Astrocyte (in vitro differentiated cells and primary cell): ENCODE results near the gene SRCIN1. TPM values are rescaled to one million over a fixed set of nuclear protein-coding genes. Genes with fewer than 3 reads are reported as not detected.

ENCODE experiments used
- DNase-seq: peaks from one replicate; pipeline ENCODE4 v3.0.0-alpha.2; 2010; ENCODE audit warnings: low read depth
- FAIRE-seq: peaks from 2 replicates; lab custom pipeline; 2011; peaks lifted over from hg19 to GRCh38; lab: Jason Lieb, UNC
- H2AFZ ChIP-seq: 2 replicates; pipeline ENCODE4 v1.6.0; 2012; ENCODE audit warnings: low read depth, low read length, inconsistent platforms
- H3K27ac ChIP-seq: 2 replicates; pipeline ENCODE4 v1.5.1; 2011; ENCODE audit warnings: low read depth, low read length, inconsistent platforms
- H3K27me3 ChIP-seq: 2 replicates; pipeline ENCODE4 v1.6.0; 2011; ENCODE audit warnings: low read length, inconsistent platforms; ENCODE audit not compliant: insufficient read depth
- H3K36me3 ChIP-seq: 2 replicates; pipeline ENCODE4 v1.5.1; 2011; ENCODE audit warnings: low read length, inconsistent platforms; ENCODE audit not compliant: insufficient read depth
- H3K4me1 ChIP-seq: 2 replicates; pipeline ENCODE4 v1.5.1; 2011; ENCODE audit warnings: low read length, inconsistent platforms; ENCODE audit not compliant: insufficient read depth
- H3K4me2 ChIP-seq: 2 replicates; pipeline ENCODE4 v1.6.0; 2012; ENCODE audit warnings: low read length, inconsistent platforms
- H3K4me3 ChIP-seq: 2 replicates; pipeline ENCODE4 v1.5.1; 2011; ENCODE audit warnings: low read depth, mild to moderate bottlenecking, low read length, inconsistent platforms; ENCODE audit not compliant: insufficient read depth
- H3K79me2 ChIP-seq: 2 replicates; pipeline ENCODE4 v1.6.0; 2012; ENCODE audit warnings: mild to moderate bottlenecking, low read length, inconsistent platforms; ENCODE audit not compliant: insufficient read depth
- H3K9ac ChIP-seq: 2 replicates; pipeline ENCODE4 v1.6.0; 2012; ENCODE audit warnings: mild to moderate bottlenecking, low read length, inconsistent platforms
- H3K9me3 ChIP-seq: 2 replicates; pipeline ENCODE4 v1.5.1; 2012; ENCODE audit warnings: low read depth, mild to moderate bottlenecking, low read length, inconsistent platforms; ENCODE audit not compliant: insufficient read depth
- H4K20me1 ChIP-seq: 2 replicates; pipeline ENCODE4 v1.6.0; 2012; ENCODE audit warnings: low read length, inconsistent platforms; ENCODE audit not compliant: insufficient read depth
- H3K27ac Mint-ChIP-seq: one replicate; pipeline ENCODE4 v1.8.0; 2021; ENCODE audit warnings: mild to moderate bottlenecking, mixed read lengths; ENCODE audit not compliant: unreplicated experiment
- H3K27me3 Mint-ChIP-seq: one replicate; pipeline ENCODE4 v1.8.0; 2021; ENCODE audit warnings: low read depth, mixed read lengths; ENCODE audit not compliant: unreplicated experiment
- H3K36me3 Mint-ChIP-seq: one replicate; pipeline ENCODE4 v1.8.0; 2021; ENCODE audit warnings: low read depth, mixed read lengths; ENCODE audit not compliant: unreplicated experiment
- H3K4me1 Mint-ChIP-seq: one replicate; pipeline ENCODE4 v1.8.0; 2021; ENCODE audit warnings: low read depth, mixed read lengths; ENCODE audit not compliant: unreplicated experiment
- H3K4me3 Mint-ChIP-seq: one replicate; pipeline ENCODE4 v1.8.0; 2021; ENCODE audit warnings: mild to moderate bottlenecking, moderate library complexity, mixed read lengths; ENCODE audit not compliant: unreplicated experiment
- H3K9me3 Mint-ChIP-seq: one replicate; pipeline ENCODE4 v1.8.0; 2021; ENCODE audit warnings: mild to moderate bottlenecking, mixed read lengths; ENCODE audit not compliant: unreplicated experiment
- CTCF ChIP-seq: IDR thresholded peaks from 2 replicates; pipeline ENCODE4 v1.5.1; 2011; ENCODE audit warnings: low read depth, mild to moderate bottlenecking, inconsistent platforms, low read length, moderate library complexity; ENCODE audit not compliant: insufficient read depth
- EZH2 ChIP-seq: IDR thresholded peaks from 2 replicates; pipeline ENCODE4 v1.6.1; 2012; ENCODE audit warnings: mild to moderate bottlenecking, low read length, inconsistent platforms; ENCODE audit not compliant: insufficient read depth
- total RNA-seq: library from RNA; stranded (reverse); gene quantifications from 2 replicates; pipeline ENCODE4 v1.2.1, GENCODE V29; 2021

SRCIN1 gene
- total RNA-seq, 1 donor from 2014 or later = 1.5 TPM

GRCh38 chr17:38601539-38602351 lies 4.0 kb downstream of the SRCIN1 start:
- H3K27me3 Mint-ChIP-seq = peaks cover 56% of the 10 kb centered on the region
- no peaks in the 10 kb centered on the region for H3K36me3 ChIP-seq
- TF ChIP-seq CTCF = no peak
- TF ChIP-seq EZH2 = peak; percentile 30
- H3K4me1 ChIP-seq = no peaks in the 10 kb centered on the region
- H3K9me3 Mint-ChIP-seq = no peaks in the 10 kb centered on the region
- no peak overlapping the region for H3K27ac ChIP-seq
- H3K9me3 ChIP-seq = no peaks in the 10 kb centered on the region
- H3K9ac ChIP-seq = no peak overlapping the region
- FAIRE-seq (no peak), DNase-seq (no peak)
- no peaks in the 10 kb centered on the region for H3K36me3 Mint-ChIP-seq
- H3K4me3 ChIP-seq = no peak overlapping the region
- H3K4me1 Mint-ChIP-seq = peaks cover 9% of the 10 kb centered on the region
- H3K27me3 ChIP-seq = peaks cover 40% of the 10 kb centered on the region
- H3K4me2 ChIP-seq = no peak overlapping the region
- no peaks in the 10 kb centered on the region for H3K79me2 ChIP-seq
- no peak overlapping the region for H3K27ac Mint-ChIP-seq
- H2AFZ ChIP-seq = no peak overlapping the region
- no peak overlapping the region for H3K4me3 Mint-ChIP-seq
- H4K20me1 ChIP-seq = peaks cover 6% of the 10 kb centered on the region

GRCh38 chr17:38600906-38601305 lies 4.8 kb downstream of the SRCIN1 start:
- Histone ChIP-seq H3K9me3 (no peaks in the 10 kb centered on the region), H3K36me3 (no peaks in the 10 kb centered on the region), H3K9ac (no peak overlapping the region), H3K4me1 (no peaks in the 10 kb centered on the region), H3K4me3 (no peak overlapping the region), H3K27me3 (peaks cover 45% of the 10 kb centered on the region), H2AFZ (no peak overlapping the region), H3K79me2 (no peaks in the 10 kb centered on the region), H4K20me1 (peaks cover 6% of the 10 kb centered on the region), H3K4me2 (no peak overlapping the region), H3K27ac (no peak overlapping the region)
- Mint-ChIP-seq H3K27ac (no peak overlapping the region), H3K36me3 (no peaks in the 10 kb centered on the region), H3K4me1 (peaks cover 9% of the 10 kb centered on the region), H3K9me3 (no peaks in the 10 kb centered on the region), H3K27me3 (peaks cover 61% of the 10 kb centered on the region), H3K4me3 (no peak overlapping the region)
- TF ChIP-seq EZH2 (no peak), CTCF (no peak)
- DNase-seq (no peak), FAIRE-seq (no peak)

- H3K4me1 Mint-ChIP-seq = peaks cover 9% of the 10 kb centered on the region
- Histone ChIP-seq H3K27me3 (peaks cover 49% of the 10 kb centered on the region), H4K20me1 (peaks cover 6% of the 10 kb centered on the region), H3K36me3 (no peaks in the 10 kb centered on the region), H3K4me2 (no peak overlapping the region), H3K79me2 (no peaks in the 10 kb centered on the region), H2AFZ (no peak overlapping the region), H3K9me3 (no peaks in the 10 kb centered on the region), H3K9ac (no peak overlapping the region), H3K4me3 (no peak overlapping the region), H3K4me1 (no peaks in the 10 kb centered on the region), H3K27ac (no peak overlapping the region)
- no peak overlapping the region for H3K4me3 Mint-ChIP-seq
- H3K27me3 Mint-ChIP-seq = peaks cover 65% of the 10 kb centered on the region
- no peaks in the 10 kb centered on the region for H3K9me3 Mint-ChIP-seq
- no peaks in the 10 kb centered on the region for H3K36me3 Mint-ChIP-seq
- TF ChIP-seq EZH2 (no peak), CTCF (no peak)
- DNase-seq = no peak
- no peak for FAIRE-seq
- H3K27ac Mint-ChIP-seq = no peak overlapping the region
These were observed 5.3 kb downstream of the SRCIN1 start for GRCh38 chr17:38600416-38600815.
